COLO829 (cell line): Measurements from ENCODE around the gene PCBP3.
"Not testable (repeated sequence)": the region's sequence is repeated elsewhere in the genome, so short reads cannot be mapped to it uniquely, and the experiment has no call there.

Experiments used
- DNase-seq: peaks from one replicate; pipeline ENCODE4 v3.0.0; 2012; ENCODE audit warnings: low spot score

PCBP3 gene

DNA sequence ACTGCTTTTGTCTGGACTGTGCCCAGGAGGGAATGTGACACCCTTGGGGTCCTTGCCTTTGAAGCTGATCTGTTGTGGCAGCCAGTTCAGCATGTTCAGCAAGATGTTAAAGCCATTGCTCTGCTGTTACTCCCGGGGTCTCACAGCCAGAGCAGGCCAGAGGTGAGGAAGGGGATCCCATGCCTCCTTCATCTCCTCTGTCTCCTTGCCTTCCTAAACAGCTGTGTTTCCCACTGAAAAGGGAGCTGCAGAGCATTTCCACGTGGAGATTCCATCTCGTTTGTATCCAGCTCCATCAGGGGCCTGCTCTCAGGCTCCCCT is 202.2 kb downstream of the PCBP3 start:
- DNase-seq, result no peak

DNA sequence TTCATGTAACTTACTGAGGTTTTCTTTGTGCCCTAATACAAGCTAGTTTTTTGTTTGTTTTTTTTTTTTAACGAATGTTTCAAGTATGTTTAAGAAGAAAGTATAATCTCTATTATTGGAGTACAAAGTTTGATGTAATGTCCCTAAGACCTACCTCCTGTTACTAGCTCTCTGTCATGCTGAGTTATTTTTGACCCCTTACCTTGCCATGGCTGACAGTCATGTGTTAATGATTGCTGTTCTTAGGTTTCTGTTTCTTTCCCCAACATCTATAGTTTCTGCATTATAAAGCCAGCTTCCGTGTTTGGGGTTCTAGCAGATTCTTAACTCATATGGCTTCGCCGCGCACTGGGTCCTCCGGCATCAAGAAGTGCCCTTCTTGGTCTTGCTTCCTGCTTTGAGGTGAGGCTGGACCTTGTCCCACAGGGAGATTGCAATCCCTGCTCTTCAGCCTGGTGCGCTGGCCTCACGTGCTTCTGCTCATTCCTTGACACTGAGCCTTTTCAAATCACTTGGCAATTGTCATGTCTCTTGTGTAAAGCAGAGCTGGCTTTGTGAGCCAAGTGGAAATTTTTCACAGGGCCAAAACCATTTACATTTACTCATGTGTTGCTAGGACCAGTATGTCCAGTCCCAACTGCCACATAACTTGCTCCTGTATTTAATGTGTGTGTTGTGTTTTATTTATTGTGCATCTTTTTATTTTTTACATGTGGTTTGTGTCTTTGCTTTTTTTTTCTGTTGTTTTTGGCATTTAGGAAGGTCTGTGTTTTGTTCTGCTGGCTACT is 203.0 kb downstream of the PCBP3 start:
- DNase-seq, result no peak

DNA sequence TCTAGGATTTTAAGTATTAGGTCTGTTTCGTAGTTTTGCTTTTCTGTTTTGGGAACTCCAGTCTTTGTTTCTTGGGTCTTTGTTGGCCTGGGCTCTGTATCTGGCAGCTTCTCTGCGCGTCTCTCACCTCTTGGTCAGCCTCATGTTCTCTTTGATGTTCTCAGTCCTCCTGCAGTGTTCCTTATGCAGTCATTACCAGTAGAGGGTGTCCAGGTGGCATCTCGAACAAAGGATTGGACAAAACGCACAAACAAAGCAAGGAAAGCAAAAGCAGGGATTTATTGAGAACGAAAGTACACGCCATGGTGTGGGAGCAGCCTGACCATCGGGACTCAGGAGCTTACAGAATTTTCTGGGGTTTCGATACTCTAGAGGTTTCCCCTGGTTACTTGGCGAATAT is 204.3 kb downstream of the PCBP3 start:
- DNase-seq, result no peak

DNA sequence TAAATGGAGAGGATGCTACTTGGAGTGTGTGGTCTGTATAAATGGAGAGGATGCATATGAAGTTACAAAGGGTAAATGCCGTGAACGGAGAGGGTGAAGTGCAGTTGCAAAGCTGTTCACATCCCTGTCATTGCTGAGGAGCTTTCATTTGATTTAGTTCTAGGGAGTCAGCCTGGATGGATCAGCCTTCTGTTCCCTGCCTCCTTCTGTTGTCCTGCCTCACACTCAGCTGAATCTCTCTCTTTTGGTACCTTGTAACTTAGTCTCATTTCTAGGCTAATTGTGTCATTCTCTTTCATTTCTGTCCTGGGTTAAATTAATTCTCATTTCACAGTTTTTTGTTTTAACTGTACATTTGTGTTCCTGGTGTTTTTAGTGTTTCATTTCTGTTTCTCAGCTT is 204.8 kb downstream of the PCBP3 start:
- no peak for DNase-seq

DNA sequence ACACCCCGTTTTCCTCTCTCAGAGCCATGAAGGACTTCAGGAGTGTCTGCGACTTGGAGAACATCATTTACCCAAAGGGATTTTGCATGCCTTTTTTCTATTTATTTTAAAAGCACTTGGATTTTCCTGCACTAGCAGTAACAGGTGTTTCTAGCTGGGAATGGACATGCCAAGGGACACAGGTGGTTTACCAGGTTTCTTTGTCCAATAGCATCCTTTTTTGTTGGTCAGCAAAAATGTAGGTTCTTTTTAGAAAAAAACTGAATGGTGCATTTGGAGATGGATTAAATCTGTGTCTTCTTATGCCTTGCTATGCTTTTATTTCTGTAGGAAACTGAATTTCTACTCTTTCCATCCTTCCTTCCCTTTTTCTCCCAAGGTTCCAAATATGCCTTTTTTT is 205.3 kb downstream of the PCBP3 start:
- DNase-seq, result no peak

DNA sequence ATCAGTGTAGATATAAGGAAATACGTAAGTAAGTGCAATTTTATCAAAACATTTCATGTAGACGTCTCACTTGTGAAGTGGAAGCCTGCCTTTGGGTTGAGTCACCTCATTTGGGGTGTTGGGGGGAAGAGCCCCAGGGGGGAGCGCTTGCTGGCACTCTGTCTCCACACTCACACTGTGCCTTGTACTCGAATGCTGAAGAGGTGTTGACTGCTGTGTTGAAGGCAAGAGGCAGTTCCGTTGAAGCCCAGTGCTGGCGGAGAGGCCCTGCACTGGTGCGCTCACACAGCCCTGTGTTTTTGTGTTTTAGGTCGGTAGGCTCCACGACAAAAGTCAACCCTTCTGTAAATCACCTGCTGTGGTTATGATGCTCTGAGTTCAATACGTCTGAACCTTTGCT is 206.1 kb downstream of the PCBP3 start:
- DNase-seq, result no peak

DNA sequence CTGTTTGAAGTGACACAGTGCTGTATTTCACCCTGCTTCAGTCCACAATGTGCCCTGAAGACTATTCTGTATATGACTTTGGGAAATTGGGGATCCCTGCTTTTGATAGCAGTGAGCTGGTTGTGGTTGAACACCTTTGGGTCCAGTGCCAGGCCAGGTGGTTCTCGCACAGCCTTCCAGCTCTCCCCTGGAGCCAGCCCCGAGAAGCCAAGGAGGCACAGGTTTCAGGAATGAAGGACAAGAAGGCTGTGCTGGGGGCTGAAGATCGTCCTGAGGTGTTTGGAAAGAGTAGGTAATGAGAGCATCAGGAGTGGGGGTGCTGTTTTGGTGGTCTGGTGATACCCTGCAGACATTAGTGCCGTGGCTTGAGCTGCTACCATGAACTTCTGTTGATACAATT is 206.7 kb downstream of the PCBP3 start:
- DNase-seq, result no peak

DNA sequence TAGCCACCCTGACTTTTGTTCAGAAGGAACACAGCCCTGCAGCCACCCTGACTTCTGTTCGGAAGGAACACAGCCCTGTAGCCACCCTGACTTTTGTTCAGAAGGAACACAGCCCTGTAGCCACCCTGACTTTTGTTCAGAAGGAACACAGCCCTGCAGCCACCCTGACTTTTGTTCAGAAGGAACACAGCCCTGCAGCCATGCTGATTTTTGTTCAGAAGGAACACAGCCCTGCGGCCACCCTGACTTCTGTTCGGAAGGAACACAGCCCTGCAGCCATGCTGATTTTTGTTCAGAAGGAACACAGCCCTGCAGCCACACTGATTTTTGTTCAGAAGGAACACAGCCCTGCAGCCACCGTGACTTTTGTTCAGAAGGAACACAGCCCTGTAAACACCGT is 208.9 kb downstream of the PCBP3 start:
- not testable (repeated sequence) for DNase-seq

DNA sequence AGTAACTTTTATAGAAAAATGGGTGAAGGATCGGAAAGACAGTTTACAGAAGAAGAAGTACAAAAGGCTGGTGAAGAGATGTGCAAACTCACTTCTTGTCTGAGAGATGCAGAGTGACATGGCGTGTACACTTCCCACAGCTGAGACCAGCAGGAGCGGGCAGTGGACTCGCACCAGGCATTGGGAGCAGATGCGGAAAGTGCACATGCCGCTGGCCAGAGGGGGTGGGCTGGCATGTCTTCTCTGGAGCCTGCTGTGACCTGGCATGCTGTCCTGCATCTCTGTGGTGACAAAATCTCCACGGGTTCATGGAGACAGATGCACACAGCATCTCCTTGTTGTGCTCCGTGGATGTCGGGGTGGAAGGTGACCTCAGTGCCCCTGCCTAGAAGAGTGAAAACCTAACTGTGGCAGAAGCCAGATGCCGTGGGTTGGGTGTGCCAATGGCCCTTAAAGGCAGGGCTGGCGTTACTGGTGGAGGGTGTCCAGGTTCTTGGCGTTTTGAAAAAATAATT is 209.4 kb downstream of the PCBP3 start:
- DNase-seq, result no peak

DNA sequence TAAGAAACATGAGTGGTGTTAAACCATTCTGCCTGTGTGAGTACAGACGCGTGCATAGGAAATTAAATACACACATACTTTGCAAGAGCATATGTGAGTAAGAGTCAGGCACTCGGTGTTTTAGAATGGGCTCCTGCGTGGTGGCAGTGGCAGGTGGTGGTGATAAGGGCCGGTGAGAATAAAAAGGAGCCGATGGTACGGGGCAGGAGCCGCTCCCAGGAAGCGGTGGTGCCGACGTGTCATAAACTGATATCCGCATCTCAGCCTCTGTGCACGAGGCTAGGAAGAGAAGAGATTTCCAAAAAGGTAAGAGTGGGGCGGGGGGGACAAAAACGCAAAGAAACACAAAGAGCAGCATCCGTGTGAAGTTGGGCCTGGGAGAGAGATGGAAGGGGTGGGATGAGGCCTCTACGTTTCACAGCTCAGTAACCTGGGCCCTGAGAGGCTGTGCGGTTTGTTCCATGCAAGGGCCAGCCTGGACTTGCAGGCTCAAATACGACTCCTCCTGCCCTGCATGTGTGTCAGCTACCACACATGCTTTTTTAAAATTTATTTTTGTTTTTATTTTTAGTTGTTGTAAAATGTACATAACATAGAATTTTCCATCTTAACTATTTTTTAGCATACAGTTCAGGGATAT is 210.3 kb downstream of the PCBP3 start:
- DNase-seq, result no peak

DNA sequence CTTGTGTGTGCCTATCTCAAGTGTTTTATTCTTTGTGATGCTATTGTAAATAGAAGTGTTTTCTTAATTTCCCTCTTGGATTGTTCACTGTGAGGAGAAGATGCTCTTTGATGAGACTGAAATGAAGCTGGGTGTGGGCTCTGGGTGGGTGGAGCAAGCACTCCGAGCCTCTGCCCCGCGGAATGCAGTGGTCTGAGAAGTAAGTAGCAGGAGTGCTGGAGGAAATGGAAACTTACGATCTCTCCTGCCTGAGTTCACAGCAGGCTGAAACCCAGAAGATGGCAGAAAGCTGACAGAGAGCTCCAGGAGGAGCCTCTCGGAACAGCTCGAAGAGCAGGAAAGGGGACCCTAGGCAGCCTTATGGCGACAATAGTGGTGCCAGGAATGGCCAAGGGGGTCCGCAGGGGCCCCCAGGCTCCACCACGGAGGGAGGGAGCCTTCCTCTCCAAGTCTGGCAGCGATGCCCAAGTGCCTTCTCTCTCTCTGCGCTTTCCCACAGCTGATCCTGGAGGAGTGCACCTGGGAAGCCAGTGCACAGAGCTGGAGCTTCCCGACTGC is 211.2 kb downstream of the PCBP3 start:
- DNase-seq, result no peak

DNA sequence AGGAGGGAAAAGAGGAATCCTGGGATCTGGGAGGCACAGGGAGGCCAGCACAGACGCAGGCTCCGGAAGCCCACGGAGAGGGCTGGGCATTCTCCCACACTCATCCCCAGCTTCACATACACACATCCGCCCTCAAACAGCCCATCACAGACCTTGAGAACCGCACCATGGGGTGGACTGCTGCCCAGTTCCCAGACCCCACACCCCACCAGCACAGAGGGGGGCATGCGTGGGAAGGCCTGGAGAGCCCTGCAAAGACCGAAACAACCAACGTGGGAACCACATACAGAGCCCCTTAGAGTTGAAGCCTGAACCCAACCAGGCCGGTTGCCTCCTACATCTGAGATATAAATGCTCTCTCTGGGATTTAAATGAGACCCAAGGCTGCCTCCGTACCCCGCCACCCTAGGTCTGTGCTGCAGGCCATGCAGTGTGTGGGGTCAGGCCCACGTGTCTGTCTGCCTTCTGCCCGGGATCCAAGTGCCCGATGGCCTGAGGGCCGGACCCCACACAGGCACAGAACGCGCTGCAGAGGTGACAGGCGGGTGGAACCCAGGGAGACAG is 211.8 kb downstream of the PCBP3 start:
- no peak for DNase-seq

DNA sequence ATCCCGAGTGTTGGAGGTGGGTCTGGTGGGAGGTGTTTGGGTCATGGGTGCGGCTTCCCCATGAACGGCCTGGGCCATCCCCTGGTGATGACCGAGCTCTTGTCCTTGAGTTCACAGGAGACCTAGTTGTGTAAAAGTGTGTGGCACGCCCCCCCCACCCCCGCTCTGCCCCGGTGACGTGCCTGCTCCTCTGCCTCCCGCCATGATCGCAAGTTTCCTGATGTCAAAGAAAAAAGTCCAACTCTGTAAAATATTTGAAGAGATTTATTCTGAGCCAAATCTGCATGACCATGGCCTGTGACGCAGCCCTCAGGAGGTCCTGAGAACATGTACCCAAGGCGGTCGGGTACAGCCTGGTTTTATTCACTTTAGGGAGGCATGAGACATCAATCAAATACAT is 212.9 kb downstream of the PCBP3 start:
- no peak for DNase-seq

DNA sequence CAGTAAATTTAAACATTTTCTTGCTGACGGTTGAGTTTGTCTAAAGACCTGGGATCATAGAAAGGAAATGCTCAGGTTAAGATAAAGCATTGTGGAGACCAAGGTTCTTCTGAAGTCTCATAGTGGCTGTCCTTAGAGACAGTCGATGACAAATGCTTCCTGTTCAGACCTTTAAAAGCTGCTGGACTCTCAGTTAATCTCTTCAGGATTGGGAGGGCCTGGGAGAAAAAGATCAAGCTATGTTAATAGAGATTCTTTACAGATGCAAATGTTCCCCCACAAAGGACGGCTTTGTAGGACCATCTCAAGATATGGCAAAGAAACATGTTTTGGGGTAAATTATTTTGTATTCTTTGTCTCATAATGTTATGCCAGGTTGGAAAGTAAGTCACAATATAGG is 213.4 kb downstream of the PCBP3 start:
- DNase-seq, result no peak

DNA sequence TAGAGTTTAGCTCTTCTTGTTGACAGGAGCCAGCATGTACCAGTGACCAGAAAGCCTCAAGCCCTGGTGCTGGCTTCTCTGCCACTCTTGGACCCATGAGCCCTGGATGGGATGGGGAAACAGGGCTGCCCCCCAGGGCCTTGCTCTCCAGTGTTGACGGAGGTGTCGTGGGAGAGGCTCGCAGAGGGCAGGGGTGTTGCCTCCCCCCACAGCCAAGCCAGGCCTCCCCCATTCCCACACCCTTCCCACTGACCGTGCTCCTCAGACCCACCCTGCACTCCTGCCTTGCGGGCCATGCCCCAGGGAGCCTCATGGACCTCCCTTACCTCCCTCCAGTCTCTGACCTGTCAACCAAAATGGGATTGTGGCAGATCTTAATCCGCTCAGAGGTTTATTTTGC is 214.2 kb downstream of the PCBP3 start:
- DNase-seq, result no peak

DNA sequence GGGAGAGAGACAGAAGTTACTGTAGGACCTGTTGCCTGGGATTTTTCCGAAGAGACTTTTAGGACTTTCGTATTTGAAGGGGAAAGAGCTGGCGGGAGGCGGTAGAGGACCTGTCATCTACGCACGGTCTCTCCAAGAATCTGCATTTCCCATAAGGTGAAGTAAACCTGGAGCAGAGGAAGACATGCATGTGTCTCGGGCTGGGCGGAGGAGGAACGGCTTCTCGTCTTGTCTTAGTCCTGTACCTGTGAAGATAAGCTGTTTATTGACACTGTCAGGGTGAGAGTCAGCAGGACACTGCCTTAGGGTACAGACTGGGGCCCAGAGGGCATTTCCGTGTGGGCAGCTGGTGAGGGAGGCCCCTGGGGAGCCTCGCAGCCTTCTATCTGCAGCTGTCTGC is 214.7 kb downstream of the PCBP3 start:
- DNase-seq, result no peak

DNA sequence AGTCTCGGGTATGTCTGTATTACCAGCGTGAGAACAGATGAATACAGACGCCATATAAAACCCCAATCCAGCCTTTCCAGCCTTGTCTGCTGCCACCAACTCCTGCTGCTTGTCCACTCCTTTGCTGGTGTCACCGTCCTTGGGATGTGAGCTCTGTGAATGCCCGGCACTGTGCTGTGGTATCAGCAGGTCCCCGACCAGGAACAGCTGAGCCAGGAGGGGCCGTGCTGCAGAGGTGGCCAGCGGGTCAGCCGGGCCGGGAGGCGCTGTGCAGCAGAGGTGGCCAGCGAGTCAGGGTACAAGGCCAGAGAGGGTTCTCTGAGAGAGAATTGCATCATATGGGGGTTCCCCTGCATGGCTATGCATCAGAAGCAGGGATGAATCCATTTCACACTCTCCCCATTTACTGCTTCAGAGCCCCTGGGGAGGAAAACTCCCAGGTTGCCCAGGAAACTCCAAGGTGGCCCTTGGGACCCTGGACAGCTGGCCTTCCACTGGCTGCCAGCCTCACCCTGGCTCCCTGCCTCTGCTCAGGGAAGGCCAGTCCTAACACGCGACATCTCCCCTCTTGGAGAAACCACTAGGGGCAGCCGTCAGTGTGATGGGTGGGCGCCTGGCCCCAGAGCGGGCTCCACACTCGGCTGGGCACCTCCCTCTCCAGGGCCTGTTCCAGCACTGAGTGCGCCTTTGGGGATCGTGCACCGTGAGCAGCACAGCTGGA is 215.7 kb downstream of the PCBP3 start:
- DNase-seq, result no peak

DNA sequence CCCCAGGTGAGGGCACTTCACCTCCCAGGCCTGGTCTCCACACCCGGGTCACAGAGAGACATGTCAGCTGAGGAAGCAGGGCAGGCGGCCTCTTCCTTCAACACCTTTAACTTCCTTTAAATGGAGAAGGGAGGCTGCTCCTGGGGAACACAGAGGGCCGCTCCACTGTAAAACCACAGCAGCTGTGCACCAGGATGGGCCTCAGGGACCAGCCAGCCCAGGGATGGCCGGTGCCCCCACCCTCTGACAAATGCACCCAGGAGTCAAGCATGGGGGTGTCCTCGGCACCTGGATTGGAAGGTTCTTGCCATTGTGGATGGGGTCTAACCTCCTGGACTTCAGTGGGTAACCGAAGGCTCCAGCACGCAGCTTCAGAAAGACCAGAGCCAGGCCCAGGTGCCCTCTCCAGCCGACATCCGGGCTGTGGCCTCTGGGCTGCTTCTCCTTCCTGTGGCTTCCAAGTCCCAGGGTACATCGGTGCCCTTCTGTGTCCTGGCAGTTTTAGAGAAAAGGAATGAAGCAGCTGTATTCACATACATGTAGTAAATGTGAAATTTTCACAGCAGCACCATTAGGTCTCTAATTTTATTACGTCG is 216.3 kb downstream of the PCBP3 start:
- no peak for DNase-seq

DNA sequence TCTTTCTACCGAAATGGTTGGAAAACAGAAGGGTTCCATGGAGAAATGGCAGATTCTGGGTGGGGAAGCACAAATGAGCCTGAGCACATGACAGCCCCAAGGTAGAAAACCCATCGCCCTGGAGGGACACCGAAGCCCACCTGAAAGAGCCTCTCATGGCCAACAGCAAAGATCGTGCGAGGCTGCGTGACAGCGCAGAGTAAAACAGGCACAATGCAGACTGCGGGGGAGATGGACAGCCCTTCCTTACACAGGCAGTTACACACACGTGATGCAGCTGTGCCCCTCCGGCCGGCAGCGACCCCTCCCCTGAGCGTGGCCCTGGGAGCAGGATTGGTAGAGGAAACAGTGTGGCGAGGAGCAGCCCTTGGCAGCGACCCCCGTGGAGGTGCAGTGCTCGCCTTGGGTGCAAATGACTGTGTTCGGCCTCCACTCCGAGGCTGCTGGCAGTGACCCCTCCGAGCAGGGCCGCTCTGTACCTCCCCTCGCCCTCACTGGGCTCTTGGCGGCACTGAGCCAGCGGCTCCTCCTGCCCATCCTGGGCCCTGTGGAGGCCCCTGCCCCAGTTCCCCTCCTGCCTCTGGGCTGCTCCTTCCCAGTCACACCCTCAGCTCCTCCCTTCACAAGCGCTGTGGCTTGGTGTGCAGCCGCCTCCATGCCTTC is 217.1 kb downstream of the PCBP3 start:
- no peak for DNase-seq

DNA sequence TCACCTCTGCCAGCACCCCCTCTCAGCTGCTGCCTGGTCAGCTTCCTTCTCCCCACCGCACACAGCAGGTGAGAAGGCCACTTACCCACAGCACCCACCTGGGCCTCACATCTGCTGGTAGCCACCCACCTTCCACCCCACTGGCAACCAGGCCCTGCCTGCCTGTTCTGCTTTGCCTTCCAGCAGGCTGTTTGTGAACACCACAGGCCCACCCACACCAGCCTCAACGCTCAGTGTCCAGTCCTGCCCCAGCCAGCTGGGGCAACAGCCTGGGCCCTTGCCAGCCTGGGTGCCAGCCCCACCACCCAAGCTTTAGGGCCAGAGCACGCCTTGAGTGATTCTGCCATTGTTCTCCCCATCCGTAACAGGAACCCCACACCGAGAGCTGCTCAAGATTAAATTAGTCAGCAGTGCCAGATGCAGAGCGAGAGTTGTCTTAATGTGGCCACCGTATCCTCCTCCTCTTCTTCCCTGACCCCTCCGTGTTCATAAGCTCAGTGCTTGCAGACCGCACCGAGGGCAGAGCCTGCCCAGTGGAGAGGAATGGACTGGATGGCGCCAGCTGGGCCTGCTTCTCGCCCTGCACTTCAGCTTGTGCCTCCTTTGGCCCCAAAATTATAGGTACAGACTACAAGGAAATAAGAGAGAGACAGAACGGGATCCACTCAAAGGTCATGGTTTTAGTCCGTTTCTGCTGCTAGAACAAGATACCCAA is 217.8 kb downstream of the PCBP3 start:
- no peak for DNase-seq
